LNCAP (cell line): Measurements from ENCODE around the gene TRAP1.

Source experiments
- TF ChIP-seq, protein P1 (sequence below): fragments of 450-650 bp; IDR thresholded peaks from 2 replicates; pipeline ENCODE4 v1.5.1; 2017; ENCODE audit warnings: mild to moderate bottlenecking

TRAP1 gene

DNA sequence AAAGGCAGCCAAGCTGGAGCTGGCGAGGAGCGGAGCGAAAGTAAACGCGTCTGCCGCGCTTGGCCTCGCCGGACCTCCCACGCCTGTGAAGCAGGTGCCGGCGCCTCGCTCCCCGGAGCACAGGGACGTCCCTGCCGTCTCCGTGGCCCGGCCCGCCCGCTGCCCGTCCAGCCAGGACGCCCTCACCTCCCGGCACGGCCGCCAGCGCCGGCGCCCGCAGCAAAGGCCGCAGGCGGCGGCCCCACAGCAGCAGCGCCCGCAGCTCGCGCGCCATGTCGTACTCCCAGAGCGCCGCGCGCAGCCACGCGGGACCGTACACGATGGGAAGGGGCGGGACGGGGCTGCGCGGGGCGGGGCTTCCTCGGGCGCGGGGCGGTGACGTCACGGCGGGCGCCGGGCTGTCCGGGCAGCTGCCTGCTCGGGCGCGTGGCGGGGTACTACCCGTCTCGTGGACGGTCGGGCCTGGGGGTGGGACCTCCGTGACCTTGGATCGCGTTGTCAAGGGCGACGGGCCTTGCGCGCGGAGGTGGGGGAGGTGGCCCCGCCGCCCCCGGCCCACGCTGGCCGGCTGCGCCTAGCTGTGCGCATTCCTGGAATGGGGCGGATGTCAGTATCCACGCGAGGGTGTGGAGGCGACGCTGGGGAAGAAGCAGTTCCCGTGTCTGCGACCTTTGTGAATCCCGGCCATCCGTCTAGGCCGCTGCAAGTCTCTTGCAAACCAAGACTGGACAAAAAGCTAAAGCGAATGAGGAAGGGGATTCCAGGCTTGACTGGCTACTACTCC is at the start of gene TRAP1:
Gene TRAP1, minus strand, starts transcription at position 290 of the 784 bp plus-strand sequence. Its CDS starts 16 bp downstream, at position 274.
- TF ChIP-seq, protein P1, sequence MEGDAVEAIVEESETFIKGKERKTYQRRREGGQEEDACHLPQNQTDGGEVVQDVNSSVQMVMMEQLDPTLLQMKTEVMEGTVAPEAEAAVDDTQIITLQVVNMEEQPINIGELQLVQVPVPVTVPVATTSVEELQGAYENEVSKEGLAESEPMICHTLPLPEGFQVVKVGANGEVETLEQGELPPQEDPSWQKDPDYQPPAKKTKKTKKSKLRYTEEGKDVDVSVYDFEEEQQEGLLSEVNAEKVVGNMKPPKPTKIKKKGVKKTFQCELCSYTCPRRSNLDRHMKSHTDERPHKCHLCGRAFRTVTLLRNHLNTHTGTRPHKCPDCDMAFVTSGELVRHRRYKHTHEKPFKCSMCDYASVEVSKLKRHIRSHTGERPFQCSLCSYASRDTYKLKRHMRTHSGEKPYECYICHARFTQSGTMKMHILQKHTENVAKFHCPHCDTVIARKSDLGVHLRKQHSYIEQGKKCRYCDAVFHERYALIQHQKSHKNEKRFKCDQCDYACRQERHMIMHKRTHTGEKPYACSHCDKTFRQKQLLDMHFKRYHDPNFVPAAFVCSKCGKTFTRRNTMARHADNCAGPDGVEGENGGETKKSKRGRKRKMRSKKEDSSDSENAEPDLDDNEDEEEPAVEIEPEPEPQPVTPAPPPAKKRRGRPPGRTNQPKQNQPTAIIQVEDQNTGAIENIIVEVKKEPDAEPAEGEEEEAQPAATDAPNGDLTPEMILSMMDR: no peak

DNA sequence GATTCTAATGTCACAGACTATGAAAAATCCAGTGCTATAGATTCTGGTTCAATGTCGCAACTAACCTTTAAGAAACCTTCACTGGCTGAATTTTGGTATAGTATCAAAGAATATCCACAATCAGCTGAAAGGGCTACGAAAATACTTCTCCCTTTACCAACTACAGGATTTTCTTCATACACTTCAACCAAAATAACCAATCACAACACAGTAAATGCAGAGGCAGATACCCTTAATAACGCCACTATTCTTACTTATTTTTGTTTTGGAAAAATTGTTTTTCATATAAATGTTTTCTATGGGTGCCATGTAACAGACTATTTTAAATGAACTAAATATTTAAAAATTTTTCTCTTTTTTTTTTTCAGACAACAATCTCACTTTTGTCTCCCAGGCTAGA is 48.9 kb upstream of the TRAP1 start:
- TF ChIP-seq, protein P1: no peak

DNA sequence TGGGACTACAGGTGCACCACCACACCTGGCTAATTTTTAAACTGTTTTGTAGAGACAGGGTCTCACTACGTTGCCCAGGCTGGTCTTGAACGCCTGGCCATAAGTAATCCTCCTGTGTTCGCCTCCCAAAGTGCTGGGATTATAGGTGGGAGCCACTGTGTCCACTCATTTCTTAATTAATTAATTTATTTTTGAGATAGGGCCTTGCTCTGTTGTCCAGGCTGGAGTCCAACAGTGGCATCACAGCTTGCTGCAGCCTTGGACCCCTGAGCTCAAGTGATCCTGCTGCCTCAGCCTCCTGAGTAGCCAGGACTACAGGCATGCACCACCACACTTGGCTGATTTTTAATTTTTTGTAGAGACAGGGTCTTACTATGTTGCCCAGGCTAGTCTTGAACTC is 47.1 kb upstream of the TRAP1 start:
- TF ChIP-seq, protein P1: no peak

DNA sequence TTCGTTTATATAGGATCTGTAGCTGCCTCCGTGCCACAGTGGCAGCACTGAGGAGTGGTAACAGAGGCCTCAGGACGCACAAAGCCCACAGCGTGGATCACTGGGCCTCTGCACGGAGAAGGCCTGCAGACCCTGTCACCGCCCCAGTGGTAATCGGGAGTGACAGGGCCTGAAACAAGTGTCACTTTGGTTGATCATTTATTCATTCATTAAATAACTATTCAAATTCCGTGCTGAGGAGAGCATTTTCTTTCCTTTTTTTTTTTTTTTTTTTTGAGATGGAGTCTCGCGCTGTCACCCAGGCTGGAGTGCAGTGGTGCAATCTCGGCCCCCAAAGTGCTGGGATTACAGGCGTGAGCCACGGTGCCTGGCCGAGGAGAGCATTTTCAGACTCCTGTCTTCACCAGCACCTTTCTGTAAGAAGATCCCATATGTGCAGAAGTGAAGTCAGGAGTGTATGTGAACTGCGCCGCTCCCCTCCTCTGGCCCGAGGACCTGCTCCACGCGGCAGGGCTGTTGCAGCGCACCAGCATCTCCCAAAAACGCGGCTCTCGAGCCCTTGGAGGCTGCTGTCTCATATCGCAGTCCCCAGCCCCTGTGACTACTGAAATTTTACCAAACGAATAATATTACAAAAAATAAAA is 44.9 kb upstream of the TRAP1 start:
- TF ChIP-seq, protein P1: no peak

DNA sequence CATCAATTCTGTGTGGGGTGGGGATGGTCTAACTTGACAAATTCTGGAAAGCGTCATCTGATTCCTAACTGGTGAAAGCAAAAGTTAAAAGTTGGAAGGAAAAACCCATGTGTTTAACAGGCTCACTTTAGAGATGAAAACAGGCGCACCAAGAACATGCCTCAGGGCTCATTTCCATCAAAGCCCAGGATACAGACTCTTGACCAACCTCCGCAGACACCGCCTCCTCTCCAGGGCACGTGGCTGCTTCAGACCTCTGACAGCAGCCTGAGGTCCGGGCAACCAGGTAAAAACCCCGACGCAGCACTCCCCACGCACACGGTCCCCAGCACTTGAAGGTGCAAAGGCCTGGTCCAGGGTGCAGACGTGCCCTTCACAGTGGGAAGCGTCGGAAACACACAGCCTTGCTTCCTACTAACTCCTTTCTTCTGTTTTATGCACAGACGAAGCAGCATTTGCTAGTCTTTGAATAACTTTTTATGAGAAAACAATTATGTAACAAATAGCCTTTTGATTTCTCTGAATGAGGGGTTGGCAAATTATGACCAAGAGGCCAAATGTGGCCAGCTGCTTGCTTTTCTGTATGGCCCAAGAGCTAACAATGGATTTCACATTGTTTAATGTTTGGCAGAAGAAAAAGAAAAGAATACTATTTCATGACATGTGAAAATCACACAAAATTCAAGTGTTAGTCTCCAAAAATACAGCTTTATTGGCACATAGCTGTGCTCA is 44.2 kb upstream of the TRAP1 start:
- TF ChIP-seq, protein P1: no peak

DNA sequence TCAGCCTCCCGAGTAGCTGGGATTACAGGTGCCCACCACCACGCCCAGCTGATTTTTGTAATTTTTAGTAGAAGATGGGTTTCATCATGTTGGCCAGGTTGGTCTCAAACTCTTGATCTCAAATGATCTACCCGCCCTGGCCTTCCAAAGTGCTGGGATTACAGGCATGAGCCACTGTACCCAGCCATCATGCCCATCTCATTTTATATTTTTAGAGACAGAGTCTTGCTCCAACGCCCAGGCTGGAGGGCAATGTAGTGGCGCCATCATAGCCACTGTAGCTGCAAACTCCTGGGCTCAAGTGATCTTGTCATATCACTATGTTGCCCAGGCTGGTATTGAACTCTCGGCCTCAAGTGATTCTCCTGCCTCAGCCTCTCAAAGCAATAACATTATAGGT is 43.2 kb upstream of the TRAP1 start:
- TF ChIP-seq, protein P1: no peak

DNA sequence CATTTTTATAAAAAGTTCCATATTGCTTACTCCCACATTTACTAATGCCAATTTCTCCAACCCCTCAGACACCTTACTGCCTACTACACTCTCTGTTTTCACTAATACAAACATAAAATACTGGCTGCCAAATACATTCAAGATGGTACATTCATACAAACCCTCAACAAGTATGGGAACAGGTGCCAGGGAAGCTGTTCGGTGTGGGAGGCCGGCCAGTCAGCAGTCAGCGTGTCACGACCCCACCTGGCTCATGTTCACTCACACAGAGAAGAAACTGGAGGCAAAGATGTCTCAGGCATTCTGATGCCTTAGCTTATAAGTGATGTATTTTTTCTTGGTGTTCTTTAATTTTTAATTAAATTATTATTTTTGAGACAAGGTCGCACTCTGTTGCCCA is 42.4 kb upstream of the TRAP1 start:
- TF ChIP-seq, protein P1: no peak
